GM18909 (cell line): ENCODE measurements around the gene AKNAD1.

Experiments
- ATAC-seq: cut with Tn5 transposase; IDR thresholded peaks from one replicate; pipeline ENCODE4 v1.9.1; 2021; ENCODE audit warnings: mild to moderate bottlenecking; ENCODE audit not compliant: unreplicated experiment, poor library complexity

Gene AKNAD1

DNA sequence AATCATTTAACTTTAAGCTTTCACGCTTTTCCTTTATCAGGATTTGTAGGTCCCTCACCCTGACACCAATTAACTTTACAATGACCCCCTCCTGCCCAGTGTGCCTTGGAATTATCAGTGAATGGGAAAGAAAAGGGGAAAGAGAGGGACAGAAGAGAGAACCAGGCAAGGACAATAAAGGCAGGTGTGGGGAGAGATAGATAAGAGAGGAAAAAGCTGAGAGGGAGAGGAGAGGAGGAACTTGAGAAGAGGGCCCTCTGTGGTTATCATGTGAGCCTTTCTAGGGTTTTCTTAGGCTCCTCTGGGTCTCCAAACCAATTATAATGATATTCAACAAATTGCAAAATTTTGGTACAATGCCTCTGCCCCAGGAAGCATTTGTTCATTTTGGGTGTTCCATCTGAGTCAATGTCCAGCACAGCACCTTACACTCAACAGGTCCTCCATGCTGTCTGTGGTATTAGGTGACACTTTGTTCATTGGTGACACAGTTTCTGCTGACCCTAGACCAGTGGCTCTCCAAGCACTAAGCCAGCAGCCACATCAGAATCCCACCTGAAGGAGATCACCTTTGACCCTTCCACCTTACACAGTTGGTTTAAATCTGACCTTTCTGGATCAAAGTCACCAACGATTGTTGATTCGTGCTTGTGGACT lies 14.2 kb downstream of the AKNAD1 start:
- ATAC-seq: no peak

GRCh38 chr1:108841703-108842102 lies 15.2 kb downstream of the AKNAD1 start:
- ATAC-seq: no peak

DNA sequence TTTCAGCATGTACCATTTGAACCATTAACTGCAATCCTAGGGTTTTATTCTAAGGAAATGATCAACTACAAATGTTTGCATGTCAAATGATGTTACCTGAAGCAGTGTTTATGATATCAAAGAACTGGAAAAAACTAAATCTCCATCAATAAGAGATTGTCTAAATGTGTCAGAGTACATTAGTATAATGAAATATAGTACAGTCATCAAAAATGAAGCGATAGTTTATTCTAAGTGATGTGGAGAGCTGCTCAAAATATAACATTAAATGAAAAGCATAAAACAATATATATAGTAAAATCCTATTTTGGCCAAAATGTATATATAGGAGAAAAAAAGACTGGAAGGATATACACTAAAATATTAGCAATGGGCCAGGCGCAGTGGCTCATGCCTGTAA lies 24.0 kb downstream of the AKNAD1 start:
- ATAC-seq: no peak

GRCh38 chr1:108831225-108831624 lies 25.7 kb downstream of the AKNAD1 start:
- ATAC-seq: no peak

DNA sequence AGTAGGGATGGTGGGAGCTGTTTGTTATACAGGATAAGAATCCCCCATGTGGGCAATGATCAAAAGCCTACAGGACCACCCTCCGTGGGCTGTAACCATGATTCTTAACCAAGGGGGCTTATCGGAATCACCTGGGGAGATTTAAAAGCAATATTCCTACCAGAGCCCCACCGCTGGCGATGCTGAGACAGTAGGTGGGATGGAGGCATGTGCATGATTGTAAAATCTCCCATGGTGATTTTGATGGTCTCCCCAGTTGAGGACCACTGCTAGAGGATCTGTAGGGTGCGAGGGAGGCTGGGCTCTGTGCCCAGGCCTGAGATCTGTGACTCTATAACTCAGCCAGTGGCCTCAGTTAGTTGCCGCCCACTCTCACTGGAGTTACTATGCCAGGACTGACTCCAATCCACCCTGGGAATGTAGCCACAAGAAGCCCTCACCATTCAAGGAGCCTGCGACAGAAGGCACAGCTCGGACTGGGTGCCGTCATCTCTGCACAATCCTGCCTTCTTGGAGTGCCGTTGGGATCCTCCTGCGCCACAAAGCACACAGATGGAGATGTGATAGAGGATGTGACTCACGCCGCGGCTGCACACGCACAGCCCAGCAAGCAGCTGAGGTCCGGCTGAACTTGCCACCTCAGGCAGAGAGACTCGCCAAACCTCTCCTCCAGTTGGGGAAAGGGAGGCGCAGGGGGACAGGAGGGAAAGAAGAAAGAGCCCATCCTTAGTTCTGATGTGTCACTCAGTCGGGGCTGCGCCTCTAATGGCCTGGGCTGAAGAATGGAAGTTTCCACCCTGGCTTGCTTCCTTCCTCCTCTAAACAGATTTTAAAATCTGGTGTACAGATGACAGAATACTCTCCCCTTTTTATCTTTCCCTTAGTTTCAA lies 26.5 kb downstream of the AKNAD1 start:
- no peak for ATAC-seq

DNA sequence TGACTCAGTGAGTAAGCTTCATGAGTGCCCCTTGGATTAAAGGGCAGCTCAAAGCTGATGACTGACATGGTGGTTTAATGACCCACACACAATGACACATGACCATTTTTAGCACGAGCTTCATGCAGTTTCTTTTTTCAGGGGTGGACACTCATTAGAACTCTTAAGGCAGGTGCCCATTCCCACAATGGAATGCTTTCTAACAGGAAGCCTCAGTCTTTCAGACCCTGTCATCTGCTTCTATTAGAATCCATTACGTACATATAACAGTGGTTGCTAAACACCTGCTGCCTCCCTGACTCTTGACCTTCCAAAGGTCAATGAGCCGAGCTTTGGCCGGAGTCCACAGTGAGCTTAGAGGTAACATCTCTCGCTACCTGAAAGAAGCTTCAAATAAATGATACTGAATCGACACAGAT lies 27.4 kb downstream of the AKNAD1 start:
- ATAC-seq: no peak

- ATAC-seq: peak; percentile 69
Observed at GRCh38 chr1:108828074-108828961, 28.6 kb downstream of the AKNAD1 start.

DNA sequence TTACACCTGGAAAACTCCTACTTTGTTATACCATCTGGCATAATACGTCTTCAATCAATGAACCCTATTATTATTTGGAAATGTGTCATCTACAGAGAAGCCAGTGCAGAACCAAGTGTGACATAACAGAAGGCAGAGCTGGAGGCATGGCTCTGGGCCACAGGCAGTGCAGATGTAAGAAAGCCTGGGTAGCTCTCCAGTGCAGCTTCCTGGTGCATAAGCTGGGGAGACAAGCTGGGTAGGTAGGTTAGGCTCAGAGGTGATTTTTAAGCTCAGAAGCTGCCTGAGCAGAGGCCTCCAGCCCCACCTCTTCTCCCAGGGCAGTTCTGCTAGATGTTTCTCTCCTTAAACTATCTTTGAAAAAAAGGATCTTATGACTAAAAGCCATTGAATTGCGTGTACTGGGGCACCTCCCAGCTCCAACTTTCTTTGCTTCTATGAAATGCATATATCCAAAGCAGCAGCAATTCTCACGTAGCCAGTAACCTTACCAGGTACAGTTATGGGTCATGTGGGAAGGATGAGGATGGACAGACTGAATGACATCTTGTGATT lies 30.7 kb downstream of the AKNAD1 start:
- ATAC-seq: no peak

- ATAC-seq: no peak
Observed at GRCh38 chr1:108824051-108824450, 32.8 kb downstream of the AKNAD1 start.

- ATAC-seq: no peak
Observed at GRCh38 chr1:108823632-108824031, 33.3 kb downstream of the AKNAD1 start.

DNA sequence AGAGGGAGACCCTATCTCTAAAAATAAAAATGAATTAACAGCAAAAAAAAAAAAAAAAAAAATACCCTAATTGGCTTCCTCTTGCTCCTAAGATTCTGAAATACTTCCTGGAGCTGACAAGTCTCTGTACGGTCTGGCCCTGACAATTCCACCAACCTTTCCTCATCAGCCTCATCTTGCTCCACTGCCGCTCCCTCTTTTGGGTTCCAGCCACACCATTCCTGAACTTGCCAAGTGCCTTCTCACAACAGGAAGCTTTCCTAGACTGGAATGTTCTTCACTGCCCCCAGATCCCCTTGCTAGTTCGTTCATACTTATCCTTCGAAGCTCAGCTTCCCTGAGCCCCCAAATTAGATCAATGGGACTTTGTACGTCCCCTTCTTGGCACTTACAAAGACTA lies 37.0 kb downstream of the AKNAD1 start:
- no peak for ATAC-seq

DNA sequence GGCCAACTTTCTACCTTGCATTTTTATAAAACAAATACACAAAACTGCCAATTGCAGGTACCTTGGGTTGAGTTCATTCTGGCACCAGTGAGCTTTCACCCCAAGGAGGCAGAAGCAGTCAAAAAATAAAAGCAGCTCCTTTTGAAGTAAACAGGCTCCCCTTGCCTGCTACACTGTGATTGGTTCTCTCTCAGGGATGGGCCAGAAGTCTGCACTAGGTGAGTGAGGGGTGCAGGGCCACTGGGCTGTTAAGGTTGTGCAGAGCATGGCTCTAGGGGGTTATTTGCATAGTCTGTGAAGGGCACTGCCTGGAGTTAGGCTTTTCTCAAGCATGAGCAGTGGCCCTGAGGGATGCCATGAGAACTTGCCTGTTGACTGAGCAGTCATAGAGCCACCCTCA lies 39.1 kb downstream of the AKNAD1 start:
- ATAC-seq: no peak

DNA sequence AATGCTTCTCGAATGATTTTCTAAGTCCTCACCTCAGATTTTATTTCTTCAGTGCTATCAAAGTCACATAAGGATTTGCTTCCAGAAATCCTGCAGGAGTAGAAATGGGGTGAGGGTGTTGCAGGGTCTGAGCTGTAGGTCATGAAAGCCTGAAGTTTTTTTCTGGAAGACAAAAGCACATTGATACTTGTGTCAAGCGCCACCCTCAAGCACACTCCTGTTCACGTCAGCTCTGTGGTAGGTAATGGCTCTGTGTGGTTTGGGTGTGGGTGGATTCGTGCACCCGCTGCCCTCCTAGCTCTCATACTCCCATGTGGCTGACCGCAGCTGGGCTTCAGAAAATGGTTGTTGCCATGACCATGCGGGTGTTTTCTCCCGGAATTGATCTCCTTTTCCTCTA lies 39.9 kb downstream of the AKNAD1 start:
- ATAC-seq: no peak

DNA sequence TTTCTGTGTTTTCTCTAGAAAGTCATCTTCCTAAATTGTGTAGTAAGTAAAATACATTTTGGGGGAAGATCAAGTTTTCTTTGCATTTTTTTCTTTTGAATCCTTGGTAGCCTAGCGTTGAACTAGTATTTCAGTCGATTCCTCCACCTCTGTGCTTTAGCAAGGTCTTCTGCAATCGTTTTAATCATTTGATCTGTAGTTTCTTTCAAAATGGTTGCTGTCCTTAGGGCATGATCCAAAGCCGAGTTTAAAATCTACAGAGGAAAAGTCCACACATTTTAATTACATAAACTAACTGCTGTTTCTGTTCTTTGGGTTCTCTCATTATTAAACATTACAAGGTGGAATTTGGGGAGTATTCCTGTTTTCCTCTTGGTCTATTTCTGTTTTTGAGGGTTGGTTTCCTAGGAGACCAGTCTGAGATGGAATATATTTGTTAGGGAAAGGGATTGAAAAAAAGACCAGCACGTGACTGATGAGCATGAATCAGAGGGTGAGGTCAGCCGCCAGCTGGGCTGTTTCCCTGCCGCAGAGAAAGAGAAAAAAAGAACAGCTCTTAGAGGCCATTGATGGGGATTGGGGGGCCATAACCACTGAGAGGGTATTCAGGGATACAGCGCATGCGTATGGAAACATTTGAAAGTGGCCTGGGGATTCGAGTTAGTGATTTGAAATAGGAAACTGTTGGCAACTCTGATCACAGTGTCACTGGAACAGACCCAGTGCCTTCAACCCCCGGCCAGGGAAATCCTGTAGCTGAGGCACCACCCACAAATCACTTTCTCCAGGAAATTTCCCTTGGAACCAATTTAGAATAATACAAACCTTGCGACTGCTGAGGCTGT lies 40.6 kb downstream of the AKNAD1 start:
- ATAC-seq: no peak

GRCh38 chr1:108815566-108815965 lies 41.3 kb downstream of the AKNAD1 start:
- ATAC-seq: no peak

GRCh38 chr1:108814343-108815125 lies 42.4 kb downstream of the AKNAD1 start:
- ATAC-seq: no peak

- no peak for ATAC-seq
Observed at GRCh38 chr1:108813326-108813725, 43.6 kb downstream of the AKNAD1 start.

DNA sequence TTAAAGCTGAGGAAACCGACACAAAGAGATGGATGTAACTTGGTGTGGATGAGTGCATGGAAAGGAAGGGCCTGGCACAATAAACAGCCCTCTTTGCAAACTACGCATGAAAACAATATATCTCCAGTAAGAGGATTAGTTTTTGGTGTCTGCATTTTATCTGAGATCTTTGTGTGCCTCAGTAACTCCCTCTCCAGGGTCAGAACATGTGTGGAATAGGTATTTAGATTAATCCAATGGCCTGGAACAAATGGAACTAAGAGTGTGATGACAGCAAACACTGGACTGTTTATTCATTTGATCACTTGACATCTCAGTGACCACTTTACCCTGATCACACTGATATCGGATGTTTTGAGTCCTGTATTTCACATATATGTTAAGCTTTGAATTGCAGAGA lies 45.3 kb downstream of the AKNAD1 start:
- no peak for ATAC-seq

GRCh38 chr1:108808438-108808837 lies 48.5 kb downstream of the AKNAD1 start:
- no peak for ATAC-seq
